Sigmoid colon (tissue), 7 donors: Measurements from ENCODE around the gene POLG2. TPM values are rescaled to one million over a fixed set of nuclear protein-coding genes. Genes with fewer than 3 reads are reported as not detected.

Source experiments
- DNase-seq: peaks from one replicate; pipeline ENCODE4 v3.0.0-alpha.2; 2019
- H3K27ac ChIP-seq, 4 donors: fragments of 200-600 bp; sonication (generic); one replicate each; pipeline ENCODE4 v1.5.1; 2016 to 2019; ENCODE audit warnings: mild to moderate bottlenecking in 1 of 4
- H3K27me3 ChIP-seq, 3 donors: fragments of 200-600 bp; sonication (generic); one replicate each; pipeline ENCODE4 v1.5.1; 2019; ENCODE audit warnings: mild to moderate bottlenecking in 1 of 3
- H3K36me3 ChIP-seq, 4 donors: fragments of 200-600 bp; sonication (generic); one replicate each; pipeline ENCODE4 v1.5.1; 2016 to 2019
- H3K4me1 ChIP-seq, 4 donors: fragments of 200-600 bp; sonication (generic); one replicate each; pipeline ENCODE4 v1.5.1; 2017 to 2019
- H3K4me3 ChIP-seq, 4 donors: fragments of 200-600 bp; sonication (generic); one replicate each; pipeline ENCODE4 v1.5.1; 2017 to 2019; ENCODE audit warnings: mild to moderate bottlenecking in 2 of 4, moderate library complexity in 1 of 4
- H3K9me3 ChIP-seq, 4 donors: fragments of 200-600 bp in 3 of 4; sonication (generic) in 3 of 4; one replicate each; pipeline versions ENCODE4 v1.5.1 to v1.6.1; 2013 to 2019
- CTCF ChIP-seq, 4 experiments: fragments of 450-650 bp in 3 of 4; fragments of 200-600 bp in 1 of 4; IDR thresholded peaks; one replicate each; pipeline ENCODE4 v1.5.1; 2016 to 2019; ENCODE audit warnings: antibody characterized with exemption in 4 of 4, mild to moderate bottlenecking in 3 of 4, moderate library complexity in 2 of 4
- EP300 ChIP-seq, 4 donors: sonication (generic); formaldehyde crosslinking; IDR thresholded peaks; one replicate each; pipeline ENCODE4 v1.6.1; 2017; ENCODE audit warnings: antibody characterized with exemption in 4 of 4
- POLR2A ChIP-seq, 2 donors: fragments of 450-650 bp; IDR thresholded peaks; one replicate each; pipeline ENCODE4 v1.6.1; 2016; ENCODE audit warnings: antibody characterized with exemption in 2 of 2, mild to moderate bottlenecking in 2 of 2, moderate library complexity in 2 of 2
- POLR2AphosphoS5 ChIP-seq, 4 donors: sonication (generic); formaldehyde crosslinking; IDR thresholded peaks; one replicate each; pipeline ENCODE4 v1.6.1; 2017; ENCODE audit warnings: antibody characterized with exemption in 4 of 4
- WGBS, 2 donors: extraction: QIAGEN DNeasy Blood & Tissue Kit; methylation state at CpG; one replicate each; pipeline ENCODE4 v1.1.7; 2013; 5-methylcytosine and 5-hydroxymethylcytosine counted together
- intact Hi-C: fragments of 100-400 bp; cut with DNase I; formaldehyde crosslinking; loops from one replicate; pipeline ENCODE4 v1.15.1; 2023
- polyA plus RNA-seq, 3 donors: library from polyadenylated mRNA; stranded (reverse); fragments of 200-250 nt; gene quantifications; one replicate each; pipeline ENCODE4 v1.2.3, GENCODE V29; 2013
- total RNA-seq, 4 donors: library from RNA; depleted of rRNA; stranded (reverse); fragments of >200 nt; gene quantifications; one replicate each; pipeline ENCODE4 v1.1.0, GENCODE V29; 2016
- donor health status: healthy with polysubstance abuse.
- donor health status: Bipolar disorder and iron deficiency.
- donor health status: healthy.

The POLG2 gene
- total and polyA plus RNA-seq, 7 donors, result 3.9 to 16.1 (median 8.2) TPM

- Histone ChIP-seq H3K27ac (peak within 1 kb of the TSS; percentile 33 to 68 (median 44)), H3K4me1 (no peaks in the 10 kb centered on the region), H3K4me3 (peak within 1 kb of the TSS in 1 of 4 donors; percentile 25), H3K36me3 (no peaks in the 10 kb centered on the region), H3K27me3 (no peaks in the 10 kb centered on the region), H3K9me3 (no peaks in the 10 kb centered on the region)
- DNase-seq, result peak; percentile 71
- intact Hi-C loops, result no loop called here
- WGBS, 2 donors, result 29 to 38% methylated on average over 10 of the region's 10 CpGs
- no peak for TF ChIP-seq CTCF (IDR thresholded peaks at IDR 0.05)
- TF ChIP-seq POLR2AphosphoS5 (IDR thresholded peaks at IDR 0.05), result peak in 1 of 4 donors; percentile 8
Observed at GRCh38 chr17:64448665-64449512, 48.0 kb downstream of the POLG2 start, which contains the start of gene MILR1. MILR1 (plus strand) TSS chr17:64449115; CDS start chr17:64449169, 54 bp downstream.

GRCh38 chr17:64447526-64447925 lies 49.3 kb downstream of the POLG2 start:
- intact Hi-C loops, result no loop called here

GRCh38 chr17:64443086-64443760 lies 53.6 kb downstream of the POLG2 start:
- Histone ChIP-seq H3K36me3 (no peaks in the 10 kb centered on the region), H3K9me3 (peaks cover 0 to under 1% (median 0%) of the 10 kb centered on the region in 4 donors), H3K4me1 (no peaks in the 10 kb centered on the region), H3K27me3 (no peaks in the 10 kb centered on the region), H3K4me3 (no peak overlapping the region), H3K27ac (peak overlapping the region in 2 of 4 donors; percentile 24 to 41)
- 56 to 83% methylated on average over 6 of the region's 6 CpGs for WGBS, 2 donors
- DNase-seq, result no peak
- intact Hi-C loops, result no loop called here
- TF ChIP-seq POLR2AphosphoS5 (IDR thresholded peaks at IDR 0.05), result no peak
- TF ChIP-seq EP300 (IDR thresholded peaks at IDR 0.05), result no peak
- no peak for TF ChIP-seq POLR2A (IDR thresholded peaks at IDR 0.05)
- TF ChIP-seq CTCF (IDR thresholded peaks at IDR 0.05), result no peak

More at GRCh38 chr17:64447526-64447925, 49.3 kb downstream of the POLG2 start:
- no peak overlapping the region for H3K27ac ChIP-seq
- TF ChIP-seq CTCF (IDR thresholded peaks at IDR 0.05) (no peak), POLR2AphosphoS5 (IDR thresholded peaks at IDR 0.05) (no peak), EP300 (IDR thresholded peaks at IDR 0.05) (no peak)
- H3K9me3 ChIP-seq, result no peaks in the 10 kb centered on the region
- WGBS, 2 donors, result 83 to 92% methylated on average over 1 of the region's 1 CpG
- H3K36me3 ChIP-seq, result no peaks in the 10 kb centered on the region
- no peak overlapping the region for H3K4me3 ChIP-seq
- DNase-seq, result no peak
- H3K4me1 ChIP-seq, result no peaks in the 10 kb centered on the region
- no peaks in the 10 kb centered on the region for H3K27me3 ChIP-seq

- intact Hi-C loops, result no loop called here
- TF ChIP-seq EP300 (IDR thresholded peaks at IDR 0.05) (no peak), CTCF (IDR thresholded peaks at IDR 0.05) (no peak), POLR2AphosphoS5 (IDR thresholded peaks at IDR 0.05) (no peak), POLR2A (IDR thresholded peaks at IDR 0.05) (no peak)
- H3K9me3 ChIP-seq, result peaks cover 0 to 8% (median 3%) of the 10 kb centered on the region in 4 donors
- peak overlapping the region in 2 of 4 donors; percentile 24 to 41 for H3K27ac ChIP-seq
- no peak for DNase-seq
- no peaks in the 10 kb centered on the region for H3K36me3 ChIP-seq
- H3K4me1 ChIP-seq, result no peaks in the 10 kb centered on the region
- no peak overlapping the region for H3K4me3 ChIP-seq
- WGBS, 2 donors, result 59 to 76% methylated on average over 3 of the region's 3 CpGs
- no peaks in the 10 kb centered on the region for H3K27me3 ChIP-seq
Observed at GRCh38 chr17:64442541-64442971, 54.3 kb downstream of the POLG2 start.
